K562 (cell line): Measurements from ENCODE around the gene ANKRD13A. TPM values are rescaled to one million over a fixed set of nuclear protein-coding genes. Genes with fewer than 3 reads are reported as not detected.

ENCODE experiments used
- ATAC-seq: fragments of 200-7000 bp; cut with Tn5 transposase; 3 replicates; pipeline ENCODE4 v1.9.1; 2020; ENCODE audit warnings: moderate library complexity
- BruUV-seq: library from RNA; stranded (reverse); fragments of 400-500 nt; replicated peaks from 2 replicates; lab custom pipeline; 2021; lab: Mats Ljungman, UMichigan
- CTCF ChIA-PET: fragments of 300-600 bp; formaldehyde crosslinking; extraction: SDS; loops from one replicate; lab custom pipeline; 2021; ENCODE audit warnings: low intra/inter-chr PET ratio; lab: Yijun Ruan, JAX
- POLR2A ChIA-PET: fragments of 300-600, 350-650 bp; sonication (Branson Sonifier 250); formaldehyde crosslinking; extraction: SDS; loops from one replicate; lab custom pipeline; 2021; ENCODE audit warnings: antibody characterized with exemption, inconsistent platforms; lab: Yijun Ruan, JAX
- DNase-seq, 4 experiments: peaks; one replicate each; pipeline versions ENCODE4 v3.0.0 to v3.0.0-alpha.2; 2011 to 2018; ENCODE audit warnings: low spot score in 3 of 4, mixed read lengths in 3 of 4; ENCODE audit errors: extremely low read depth in 1 of 4
- FAIRE-seq: peaks from 2 replicates; lab custom pipeline; 2011; peaks lifted over from hg19 to GRCh38; lab: Jason Lieb, UNC
- H2AFZ ChIP-seq: 2 replicates; pipeline ENCODE4 v1.6.0; 2011; ENCODE audit warnings: low read depth, low read length, control low read depth, inconsistent platforms
- H3K27ac ChIP-seq: fragments of 200-600 bp; 3 replicates; pipeline ENCODE4 v1.8.0; 2011; ENCODE audit warnings: low read depth, mild to moderate bottlenecking, control low read depth, inconsistent platforms, low read length, moderate library complexity, mixed read lengths; ENCODE audit errors: extremely low read depth
- H3K27me3 ChIP-seq, 2 experiments: fragments of 300-600 bp in 1 of 2; 2 replicates in 1 of 2; 3 replicates in 1 of 2; pipeline versions ENCODE4 v1.6.0 to v1.8.0; 2011; ENCODE audit warnings: inconsistent platforms in 2 of 2, low read length in 2 of 2, mild to moderate bottlenecking in 1 of 2, mixed read lengths in 1 of 2, moderate library complexity in 1 of 2; ENCODE audit not compliant: control insufficient read depth in 2 of 2, insufficient read depth in 2 of 2
- H3K36me3 ChIP-seq: fragments of 300-600 bp; 3 replicates; pipeline ENCODE4 v1.8.0; 2011; ENCODE audit warnings: mild to moderate bottlenecking, low read length, inconsistent platforms; ENCODE audit not compliant: control insufficient read depth, insufficient read depth
- H3K4me1 ChIP-seq, 2 experiments: fragments of 200-600 bp in 1 of 2; replicated peaks in 1 of 2; 2 replicates in 1 of 2; 3 replicates in 1 of 2; pipeline versions ENCODE4 v1.5.1 to v1.8.0; 2011; ENCODE audit warnings: inconsistent platforms in 2 of 2, low read length in 2 of 2, mild to moderate bottlenecking in 1 of 2, mixed read lengths in 1 of 2, moderate library complexity in 1 of 2; ENCODE audit not compliant: control insufficient read depth in 2 of 2, insufficient read depth in 2 of 2
- H3K4me2 ChIP-seq: 2 replicates; pipeline ENCODE4 v1.6.1; 2011; ENCODE audit warnings: low read length, control low read depth, inconsistent platforms, mixed read lengths; ENCODE audit not compliant: insufficient read depth
- H3K4me3 ChIP-seq: fragments of 200-600 bp; sonication (generic), shearing (Covaris generic); 2 replicates; pipeline ENCODE4 v1.5.1; 2016; ENCODE audit warnings: control low read depth, inconsistent platforms
- H3K79me2 ChIP-seq: fragments of 200-600 bp; 3 replicates; pipeline ENCODE4 v1.8.0; 2011; ENCODE audit warnings: low read length, inconsistent platforms; ENCODE audit not compliant: control insufficient read depth, insufficient read depth
- H3K9ac ChIP-seq, 2 experiments: 2 replicates each; pipeline versions ENCODE4 v1.6.0 to v1.6.1; 2011; ENCODE audit warnings: low read depth in 2 of 2, low read length in 2 of 2, control low read depth in 1 of 2, inconsistent platforms in 1 of 2, mild to moderate bottlenecking in 1 of 2, mixed read lengths in 1 of 2; ENCODE audit not compliant: insufficient read depth in 1 of 2
- H3K9me1 ChIP-seq: one replicate; pipeline ENCODE4 v1.6.0; 2011; ENCODE audit warnings: inconsistent platforms, mild to moderate bottlenecking, low read length, moderate library complexity; ENCODE audit not compliant: control insufficient read depth, insufficient read depth
- H3K9me3 ChIP-seq: replicated peaks from 2 replicates; pipeline ENCODE4 v1.5.1; 2011; ENCODE audit warnings: low read depth, low read length, inconsistent platforms; ENCODE audit not compliant: control insufficient read depth, insufficient read depth
- H4K20me1 ChIP-seq: replicated peaks from 2 replicates; pipeline ENCODE4 v1.6.1; 2011; ENCODE audit warnings: low read length, inconsistent platforms, mixed read lengths; ENCODE audit not compliant: control insufficient read depth, insufficient read depth
- ARID4B ChIP-seq: sonication (generic); formaldehyde crosslinking; IDR thresholded peaks from 2 replicates; pipeline ENCODE4 v1.8.0; 2022; ENCODE audit warnings: mild to moderate bottlenecking, missing genetic modification reagents
- E2F1 ChIP-seq: sonication (generic); formaldehyde crosslinking; IDR thresholded peaks from 2 replicates; pipeline ENCODE4 v1.8.1; 2023; ENCODE audit warnings: mild to moderate bottlenecking, missing genetic modification reagents, moderate library complexity
- FOXP4 ChIP-seq: sonication (generic); formaldehyde crosslinking; IDR thresholded peaks from 2 replicates; pipeline ENCODE4 v1.8.0; 2022; ENCODE audit warnings: mild to moderate bottlenecking, missing genetic modification reagents, borderline replicate concordance
- FUS ChIP-seq: fragments of 200-400 bp; formaldehyde crosslinking; optimal IDR thresholded peaks from 2 replicates; pipeline ENCODE3; 2017; ENCODE audit warnings: low read depth, low read length
- HOXB6 ChIP-seq: fragments of 250-450 bp; sonication (Bioruptor Pico); IDR thresholded peaks from 2 replicates; pipeline ENCODE4 v1.5.1; 2022; ENCODE audit warnings: mild to moderate bottlenecking, borderline replicate concordance
- KAT8 ChIP-seq: fragments of 450-650 bp; IDR thresholded peaks from 2 replicates; pipeline ENCODE4 v1.6.1; 2016; ENCODE audit warnings: low read depth, mild to moderate bottlenecking
- SPI1 ChIP-seq: IDR thresholded peaks from 2 replicates; pipeline ENCODE4 v1.6.1; 2011; ENCODE audit warnings: low read depth, low read length, control low read depth, borderline replicate concordance
- ZBTB9 ChIP-seq: fragments of 450-650 bp; formaldehyde crosslinking; IDR thresholded peaks from 2 replicates; pipeline ENCODE4 v1.4.0; 2020; ENCODE audit warnings: mild to moderate bottlenecking, moderate library complexity
- ZNF282 ChIP-seq: sonication (generic); formaldehyde crosslinking; IDR thresholded peaks from 2 replicates; pipeline ENCODE4 v1.8.1; 2023; ENCODE audit warnings: missing genetic modification reagents
- ZNF512 ChIP-seq: IDR thresholded peaks from 2 replicates; pipeline ENCODE4 v1.6.1; 2016; ENCODE audit warnings: missing genetic modification characterization, missing compliant biosample characterization
- WGBS: fragments of 100-300 bp; shearing (Covaris generic); methylation state at CpG from one replicate; pipeline ENCODE4 v1.1.6; 2016; ENCODE audit warnings: low coverage, mixed read lengths; ENCODE audit not compliant: insufficient coverage; ENCODE audit errors: missing lambda C conversion rate; 5-methylcytosine and 5-hydroxymethylcytosine counted together
- in situ Hi-C: fragments of 300-500 bp; cut with MboI; formaldehyde crosslinking; loops from 4 replicates; pipeline ENCODE4 v1.15.0; 2018; ENCODE audit warnings: inconsistent platforms, mixed read lengths
- intact Hi-C: fragments of 100-400 bp; cut with micrococcal nuclease; formaldehyde crosslinking; loops from 2 replicates; pipeline ENCODE4 v1.14.2; 2022
- polyA plus RNA-seq, 8 experiments: library from polyadenylated mRNA; depleted of rRNA in 4 of 8; stranded (reverse) in 5 of 8; unstranded in 3 of 8; fragments of >200 nt; fragmentation: Nextera tagmentation in 2 of 8; fragmentation: Illumina TruSeq in 1 of 8; extraction: Ambion mirVana in 2 of 8; extraction: Trizol in 1 of 8; gene quantifications; 2 replicates each; pipeline versions ENCODE4 v1.2.1 to v1.2.3, GENCODE V29; 2011 to 2014; ENCODE audit warnings: inconsistent platforms in 1 of 8, missing spikeins in 1 of 8
- total RNA-seq, 7 experiments: library from RNA; depleted of rRNA in 6 of 7; stranded (reverse); fragments of >200 nt in 6 of 7; fragmentation: Illumina TruSeq in 2 of 7; extraction: Trizol in 2 of 7; gene quantifications; 2 replicates each; pipeline versions ENCODE4 v1.2.1 to v1.2.3, GENCODE V29; 2011 to 2021; ENCODE audit warnings: low replicate concordance in 1 of 7

Gene ANKRD13A
- total and polyA plus RNA-seq, 9 of the 15 experiments (the other 6 are each of a cell fraction or from before 2014, with no cell fraction given), result 5.0 to 55.0 (median 41.5) TPM

GRCh38 chr12:110050927-110051326 is 51.7 kb downstream of the ANKRD13A start:
- CTCF ChIA-PET, result no interaction called here
- no peak for DNase-seq
- Histone ChIP-seq H3K4me3 (no peak overlapping the region), H3K79me2 (peaks cover 17% of the 10 kb centered on the region), H3K9ac (peak overlapping the region in 1 of 2 experiments; percentile 72; a peak in 1 of 4 replicates), H3K4me1 (peaks cover 11 to 22% of the 10 kb centered on the region in 2 experiments), H2AFZ (peak overlapping the region; percentile 47; the same call in 1 of the 2 replicates), H3K27me3 (no peaks in the 10 kb centered on the region), H3K9me1 (no peaks in the 10 kb centered on the region), H3K9me3 (no peaks in the 10 kb centered on the region), H3K4me2 (no peak overlapping the region; the same call in 1 of the 2 replicates), H3K36me3 (peaks cover 3% of the 10 kb centered on the region; the same call in 1 of the 3 replicates), H3K27ac (peak overlapping the region; percentile 28; the same call in 1 of the 3 replicates), H4K20me1 (no peaks in the 10 kb centered on the region)
- in situ Hi-C loops, result no loop called here
- 61% methylated on average over 6 of the region's 6 CpGs for WGBS
- intact Hi-C loops, result no loop called here
- FAIRE-seq, result no peak
- no peak for ATAC-seq
- no TSS peak for BruUV-seq
- POLR2A ChIA-PET, result no interaction called here
- TF ChIP-seq FOXP4 (no peak), HOXB6 (no peak), ZNF282 (no peak), ARID4B (CRISPR knock-in tag) (no peak), FUS (no peak), KAT8 (no peak), ZNF512 (tag) (no peak), SPI1 (no peak), ZBTB9 (no peak), E2F1 (CRISPR knock-in tag) (no peak)
